ENCODE data around the gene TAT. TPM values are rescaled to one million over a fixed set of nuclear protein-coding genes. Genes with fewer than 3 reads are reported as not detected.

The TAT gene
- total RNA-seq, 4 donors from 2014 or later = 0.20 TPM; not detected in 3

GRCh38 chr16:71572497-71573116 lies 4.3 kb downstream of the TAT start:
- 57 to 63% methylated on average over 3 of the region's 3 CpGs for WGBS, 2 donors
- Histone ChIP-seq H3K4me1 (no peaks in the 10 kb centered on the region), H3K9me3 (no peaks in the 10 kb centered on the region), H3K27ac (no peak overlapping the region), H3K27me3 (no peaks in the 10 kb centered on the region), H3K4me3 (no peak overlapping the region), H3K36me3 (no peaks in the 10 kb centered on the region)
- DNase-seq (ENCODE audit: low spot score in 2 of 2) = no peak
- TF ChIP-seq POLR2A (IDR thresholded peaks at IDR 0.05) = no peak
- TF ChIP-seq CTCF (IDR thresholded peaks at IDR 0.05) = no peak
- TF ChIP-seq EP300 (IDR thresholded peaks at IDR 0.05) = no peak

DNA sequence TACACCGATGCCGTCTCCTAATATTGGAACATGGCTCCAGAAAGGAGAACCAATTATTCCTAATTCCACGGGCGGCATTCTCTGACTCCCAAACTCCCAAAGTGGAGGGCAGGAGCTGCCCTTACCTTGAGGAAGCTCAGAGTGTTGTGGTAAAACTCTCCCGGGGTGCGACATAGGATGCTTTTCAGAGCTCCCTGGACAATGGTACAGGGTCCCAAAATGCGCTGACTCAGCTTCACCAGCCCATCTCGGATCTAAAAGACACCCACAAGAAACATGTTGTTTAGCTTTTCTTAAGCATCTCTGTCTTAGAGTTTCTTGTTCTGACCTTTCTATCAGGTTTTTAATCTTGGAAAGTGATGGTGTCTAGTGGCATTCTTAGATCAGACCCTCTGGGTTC lies 6.7 kb downstream of the TAT start:
- 90 to 91% methylated on average over 8 of the region's 8 CpGs for WGBS, 2 donors
- Histone ChIP-seq H3K4me3 (no peak overlapping the region), H3K4me1 (peaks cover 0 to 10% (median 0%) of the 10 kb centered on the region in 4 donors), H3K27me3 (no peaks in the 10 kb centered on the region), H3K9me3 (no peaks in the 10 kb centered on the region), H3K36me3 (no peaks in the 10 kb centered on the region), H3K27ac (no peak overlapping the region)
- TF ChIP-seq EP300 (IDR thresholded peaks at IDR 0.05) (no peak), CTCF (IDR thresholded peaks at IDR 0.05) (no peak)
- no peak for DNase-seq (ENCODE audit: low spot score in 2 of 2)

- Histone ChIP-seq H3K36me3 (no peaks in the 10 kb centered on the region), H3K27me3 (no peaks in the 10 kb centered on the region), H3K4me1 (peaks cover 0 to 11% (median 0%) of the 10 kb centered on the region in 4 donors), H3K9me3 (no peaks in the 10 kb centered on the region), H3K4me3 (no peak overlapping the region), H3K27ac (no peak overlapping the region)
- TF ChIP-seq CTCF (IDR thresholded peaks at IDR 0.05) (no peak), POLR2A (IDR thresholded peaks at IDR 0.05) (no peak), EP300 (IDR thresholded peaks at IDR 0.05) (no peak)
- DNase-seq (ENCODE audit: low spot score in 2 of 2) = no peak
- WGBS, 2 donors = 68 to 69% methylated on average over 4 of the region's 4 CpGs
These were observed 7.3 kb downstream of the TAT start for GRCh38 chr16:71569621-71570020.

DNA sequence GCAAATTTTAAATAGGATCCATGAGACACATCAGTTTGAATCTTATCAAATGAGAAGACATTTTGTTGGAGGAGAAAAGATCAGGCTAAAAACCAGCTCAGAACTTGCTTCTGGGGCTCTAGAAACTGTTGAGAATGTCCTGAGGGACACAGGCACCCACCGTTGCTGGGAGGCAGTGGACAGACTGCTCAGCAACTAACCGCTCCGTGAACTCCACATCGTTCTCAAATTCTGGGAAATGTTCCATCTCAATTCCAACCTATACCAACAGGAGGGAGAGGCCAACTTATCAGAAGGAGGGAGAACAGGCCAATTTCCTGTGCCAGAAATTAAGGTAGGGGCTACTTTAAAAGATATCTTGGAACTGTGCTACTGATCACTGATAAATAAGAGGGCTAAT lies 8.3 kb downstream of the TAT start:
- H3K9me3 ChIP-seq = no peaks in the 10 kb centered on the region
- H3K27me3 ChIP-seq = no peaks in the 10 kb centered on the region
- H3K4me3 ChIP-seq = no peak overlapping the region
- no peak for DNase-seq (ENCODE audit: low spot score in 2 of 2)
- TF ChIP-seq POLR2A (IDR thresholded peaks at IDR 0.05) = no peak
- no peak for TF ChIP-seq CTCF (IDR thresholded peaks at IDR 0.05)
- TF ChIP-seq EP300 (IDR thresholded peaks at IDR 0.05) = no peak
- H3K36me3 ChIP-seq = no peaks in the 10 kb centered on the region
- 51 to 65% methylated on average over 4 of the region's 4 CpGs for WGBS, 2 donors
- no peak overlapping the region for H3K27ac ChIP-seq
- H3K4me1 ChIP-seq = peaks cover 0 to 19% (median 0%) of the 10 kb centered on the region in 4 donors

- Histone ChIP-seq H3K9me3 (peaks cover 0 to under 1% (median 0%) of the 10 kb centered on the region in 4 donors), H3K4me3 (no peak overlapping the region), H3K4me1 (peaks cover 0 to 19% (median 0%) of the 10 kb centered on the region in 4 donors), H3K27ac (no peak overlapping the region), H3K36me3 (no peaks in the 10 kb centered on the region), H3K27me3 (no peaks in the 10 kb centered on the region)
- no peak for DNase-seq (ENCODE audit: low spot score in 2 of 2)
- 92 to 95% methylated on average over 8 of the region's 8 CpGs for WGBS, 2 donors
- TF ChIP-seq EP300 (IDR thresholded peaks at IDR 0.05) = no peak
- TF ChIP-seq CTCF (IDR thresholded peaks at IDR 0.05) = no peak
- TF ChIP-seq POLR2A (IDR thresholded peaks at IDR 0.05) = no peak
These were observed 9.0 kb downstream of the TAT start for GRCh38 chr16:71567931-71568330.
